Adipocyte (in vitro differentiated cells): ENCODE results near the gene CDK17.
"Not testable (repeated sequence)": the region's sequence is repeated elsewhere in the genome, so short reads cannot be mapped to it uniquely, and the experiment has no call there.

ENCODE experiments used
- DNase-seq: peaks from one replicate; pipeline ENCODE4 v3.0.0-alpha.2; 2015; ENCODE audit warnings: low read depth
- H3K27me3 ChIP-seq: replicated peaks from 2 replicates; pipeline ENCODE4 v1.7.0; 2013; ENCODE audit warnings: mild to moderate bottlenecking, low read length, moderate library complexity; ENCODE audit not compliant: control insufficient read depth, insufficient read depth
- H3K36me3 ChIP-seq: 2 replicates; pipeline ENCODE4 v1.7.0; 2013; ENCODE audit warnings: low read length, mild to moderate bottlenecking, moderate library complexity; ENCODE audit not compliant: control insufficient read depth, insufficient read depth, severe bottlenecking
- H3K4me1 ChIP-seq: 2 replicates; pipeline ENCODE4 v1.7.0; 2013; ENCODE audit warnings: mild to moderate bottlenecking, low read length, moderate library complexity; ENCODE audit not compliant: control insufficient read depth, insufficient read depth
- H3K4me3 ChIP-seq: 2 replicates; pipeline ENCODE4 v1.7.0; 2013; ENCODE audit warnings: mild to moderate bottlenecking, low read length, moderate library complexity
- H3K9ac ChIP-seq: 2 replicates; pipeline ENCODE4 v1.7.0; 2013; ENCODE audit warnings: mild to moderate bottlenecking, low read length, moderate library complexity
- H3K9me3 ChIP-seq: 2 replicates; pipeline ENCODE4 v1.7.0; 2013; ENCODE audit warnings: mild to moderate bottlenecking, low read length, moderate library complexity; ENCODE audit not compliant: control insufficient read depth

Gene CDK17

DNA sequence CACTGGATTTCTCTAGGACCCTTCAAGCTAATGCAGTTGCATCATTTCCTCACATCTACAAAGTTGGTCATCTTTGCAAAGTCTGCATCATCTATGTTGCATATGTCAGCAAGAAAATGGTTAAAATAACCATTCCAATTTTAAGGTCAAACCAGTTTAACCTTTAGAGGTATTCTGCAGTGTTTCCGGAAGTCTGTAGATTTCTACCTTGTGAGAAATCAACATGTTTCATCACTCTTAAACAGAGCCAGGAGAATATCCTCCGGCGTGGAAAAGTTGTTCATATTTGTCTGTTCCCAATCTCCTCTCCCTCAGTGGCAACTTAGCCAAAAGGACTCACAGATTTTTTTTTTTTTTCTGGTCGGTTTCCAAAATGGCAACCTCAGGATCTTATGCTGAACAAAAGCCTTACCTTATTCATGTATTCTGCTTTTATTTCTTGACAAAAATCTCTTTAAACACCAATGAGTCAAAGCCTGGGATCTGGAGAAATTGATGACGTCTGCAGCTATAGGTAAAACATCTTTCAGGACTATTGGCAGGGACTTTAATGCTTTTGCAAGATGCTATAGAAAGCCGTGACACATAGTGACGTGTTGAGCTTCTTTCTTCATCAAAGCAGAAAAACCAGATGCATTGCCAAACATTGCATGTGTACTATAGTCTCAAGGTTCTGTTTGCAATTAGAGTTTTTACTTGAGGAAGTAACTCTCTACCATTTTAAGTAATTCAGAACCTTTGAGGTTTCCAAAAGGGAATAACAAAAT is 16.0 kb upstream of the CDK17 start:
- Histone ChIP-seq H3K36me3 (no peaks in the 10 kb centered on the region), H3K4me1 (peaks cover 24% of the 10 kb centered on the region), H3K9ac (no peak overlapping the region), H3K4me3 (no peak overlapping the region), H3K27me3 (no peaks in the 10 kb centered on the region), H3K9me3 (no peaks in the 10 kb centered on the region)
- peak; percentile 93 for DNase-seq

GRCh38 chr12:96414637-96415036 is 14.4 kb upstream of the CDK17 start:
- no peak overlapping the region for H3K4me3 ChIP-seq
- H3K36me3 ChIP-seq, result no peaks in the 10 kb centered on the region
- H3K9ac ChIP-seq, result no peak overlapping the region
- no peaks in the 10 kb centered on the region for H3K27me3 ChIP-seq
- no peaks in the 10 kb centered on the region for H3K9me3 ChIP-seq
- DNase-seq, result no peak
- peaks cover 10% of the 10 kb centered on the region for H3K4me1 ChIP-seq

GRCh38 chr12:96412431-96412830 is 12.2 kb upstream of the CDK17 start:
- DNase-seq, result no peak
- Histone ChIP-seq H3K4me3 (no peak overlapping the region), H3K9me3 (no peaks in the 10 kb centered on the region), H3K27me3 (no peaks in the 10 kb centered on the region), H3K9ac (no peak overlapping the region), H3K4me1 (peaks cover 14% of the 10 kb centered on the region), H3K36me3 (no peaks in the 10 kb centered on the region)

GRCh38 chr12:96409731-96410130 is 9.5 kb upstream of the CDK17 start:
- Histone ChIP-seq H3K36me3 (no peaks in the 10 kb centered on the region), H3K27me3 (no peaks in the 10 kb centered on the region), H3K9ac (no peak overlapping the region), H3K9me3 (no peaks in the 10 kb centered on the region), H3K4me1 (peaks cover 8% of the 10 kb centered on the region), H3K4me3 (no peak overlapping the region)
- DNase-seq, result no peak

DNA sequence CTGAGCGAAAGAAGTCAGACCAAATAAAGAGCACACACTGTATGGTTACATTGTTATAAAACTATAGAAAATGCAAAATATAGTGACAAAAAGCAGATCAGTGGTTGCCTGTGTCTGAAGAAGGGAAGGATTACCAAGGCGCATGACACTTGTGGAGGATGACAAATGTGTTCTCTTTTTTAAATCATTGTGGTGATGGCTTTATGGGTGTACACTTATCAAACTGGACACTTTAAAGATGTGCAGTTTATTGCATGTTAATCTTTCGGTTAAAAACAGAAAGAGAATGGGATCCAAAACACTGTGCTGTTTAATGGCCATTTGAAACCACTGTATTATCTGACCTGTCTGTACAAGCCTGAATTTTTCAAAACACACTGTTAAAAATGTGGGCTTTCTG is 8.8 kb upstream of the CDK17 start:
- Histone ChIP-seq H3K9me3 (no peaks in the 10 kb centered on the region), H3K4me1 (peaks cover 8% of the 10 kb centered on the region), H3K36me3 (no peaks in the 10 kb centered on the region), H3K4me3 (no peak overlapping the region), H3K9ac (no peak overlapping the region), H3K27me3 (no peaks in the 10 kb centered on the region)
- DNase-seq, result no peak

DNA sequence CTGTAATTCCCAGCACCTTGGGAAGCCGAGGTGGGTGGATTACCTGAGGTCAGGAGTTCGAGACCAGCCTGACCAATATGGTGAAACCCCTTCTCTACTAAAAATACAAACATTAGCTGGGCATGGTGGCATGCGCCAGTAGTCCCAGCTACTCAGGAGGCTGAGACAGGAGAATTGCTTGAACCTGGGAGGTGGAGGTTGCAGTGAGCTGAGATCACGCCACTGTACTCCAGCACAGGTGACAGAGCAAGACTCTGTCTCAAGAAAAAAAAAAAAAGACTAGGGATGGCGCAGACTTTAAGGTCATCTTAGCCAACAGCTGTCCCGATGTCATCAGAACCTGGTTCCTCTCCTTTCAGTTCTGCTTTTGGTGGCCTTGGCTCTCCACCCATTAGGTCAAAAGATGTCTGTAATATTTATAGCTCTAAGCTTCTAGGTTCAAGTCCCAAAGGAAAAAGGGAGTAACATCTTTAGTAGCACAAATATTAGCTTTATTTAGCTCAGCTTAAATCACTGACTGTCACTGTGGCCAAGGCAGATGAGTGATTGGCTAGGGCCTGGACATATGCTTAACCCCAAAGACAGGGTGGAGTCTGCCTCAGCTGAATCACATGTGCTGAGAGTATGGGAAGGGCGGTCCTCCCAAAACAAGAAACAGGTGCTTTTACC is 7.3 kb upstream of the CDK17 start:
- not testable (repeated sequence) for H3K36me3 ChIP-seq, H3K9ac ChIP-seq, H3K4me3 ChIP-seq, H3K9me3 ChIP-seq, DNase-seq, H3K4me1 ChIP-seq, H3K27me3 ChIP-seq

DNA sequence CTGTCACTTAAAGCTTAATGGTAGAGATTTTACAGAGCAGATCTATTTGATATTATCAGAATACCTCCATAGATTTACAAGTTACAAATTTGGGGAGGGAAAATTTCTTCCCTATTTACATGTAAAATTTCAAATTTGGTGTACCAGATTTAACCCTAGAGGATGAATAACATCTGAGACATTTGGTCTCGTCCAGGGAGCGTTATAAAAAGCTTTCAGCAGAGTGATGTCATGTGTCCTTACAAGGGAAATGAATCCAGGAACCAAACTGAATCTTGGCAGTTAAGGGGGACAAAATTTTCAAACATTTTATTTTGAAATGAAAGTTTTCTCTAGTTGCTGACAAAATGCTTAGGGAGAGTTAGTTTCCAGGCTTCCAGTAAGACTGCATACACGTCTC is 4.5 kb upstream of the CDK17 start:
- Histone ChIP-seq H3K27me3 (no peaks in the 10 kb centered on the region), H3K9me3 (no peaks in the 10 kb centered on the region), H3K9ac (no peak overlapping the region), H3K4me1 (peaks cover 14% of the 10 kb centered on the region), H3K36me3 (no peaks in the 10 kb centered on the region), H3K4me3 (no peak overlapping the region)
- DNase-seq, result no peak

GRCh38 chr12:96403870-96404269 is 3.6 kb upstream of the CDK17 start:
- Histone ChIP-seq H3K36me3 (no peaks in the 10 kb centered on the region), H3K27me3 (no peaks in the 10 kb centered on the region), H3K4me3 (no peak overlapping the region), H3K4me1 (peaks cover 14% of the 10 kb centered on the region), H3K9ac (no peak overlapping the region), H3K9me3 (no peaks in the 10 kb centered on the region)
- no peak for DNase-seq

DNA sequence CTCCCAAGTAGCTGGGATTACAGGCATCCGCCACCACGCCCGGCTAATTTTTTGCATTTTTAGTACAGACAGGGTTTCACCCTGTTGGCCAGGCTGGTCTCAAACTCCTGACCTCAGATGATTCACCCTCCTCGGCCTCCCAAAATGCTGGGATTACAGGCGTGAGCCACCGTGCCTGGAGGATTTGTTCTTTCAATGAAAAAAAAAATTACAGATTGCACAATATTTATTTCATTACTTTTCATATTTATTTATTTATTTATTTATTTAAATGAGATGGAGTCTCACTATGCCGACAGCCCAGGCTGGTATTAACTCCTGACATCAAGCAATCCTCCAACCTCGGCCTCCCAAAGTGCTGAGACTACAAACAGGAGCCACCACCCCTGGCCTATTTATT is 2.3 kb upstream of the CDK17 start:
- not testable (repeated sequence) for H3K27me3 ChIP-seq, H3K9me3 ChIP-seq, H3K9ac ChIP-seq, H3K36me3 ChIP-seq, H3K4me3 ChIP-seq, DNase-seq
- H3K4me1 ChIP-seq, result peaks cover 14% of the 10 kb centered on the region

DNA sequence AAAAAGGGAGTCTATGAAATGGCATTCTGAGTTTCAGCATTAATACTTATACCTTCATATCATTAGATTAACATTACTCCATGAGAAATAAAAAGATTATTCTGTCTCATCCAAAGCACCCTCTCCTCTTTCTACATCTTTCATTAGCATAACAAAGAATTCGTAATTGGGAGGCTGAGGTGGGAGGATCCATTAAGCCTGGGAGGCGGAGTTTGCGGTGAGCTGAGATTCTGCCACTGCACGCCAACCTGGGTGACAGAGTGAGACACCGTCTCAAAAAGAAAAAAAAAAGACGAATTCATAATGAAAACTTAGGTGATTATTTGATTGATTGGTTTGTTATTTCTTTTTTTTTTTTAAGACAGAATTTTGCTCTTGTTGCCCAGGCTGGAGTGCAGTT is 1.8 kb upstream of the CDK17 start:
- Histone ChIP-seq H3K4me1 (peaks cover 19% of the 10 kb centered on the region), H3K4me3 (peak overlapping the region; percentile 96), H3K27me3 (no peaks in the 10 kb centered on the region), H3K9me3 (no peaks in the 10 kb centered on the region), H3K9ac (peak overlapping the region; percentile 84), H3K36me3 (no peaks in the 10 kb centered on the region)
- no peak for DNase-seq

- no peaks in the 10 kb centered on the region for H3K36me3 ChIP-seq
- no peaks in the 10 kb centered on the region for H3K27me3 ChIP-seq
- peaks cover 26% of the 10 kb centered on the region for H3K4me1 ChIP-seq
- peak overlapping the region; percentile 84 for H3K9ac ChIP-seq
- peak; percentile 91 for DNase-seq
- H3K4me3 ChIP-seq, result peak overlapping the region; percentile 96
- no peaks in the 10 kb centered on the region for H3K9me3 ChIP-seq
Measured at GRCh38 chr12:96401076-96401871, 1.0 kb upstream of the CDK17 start.
